ENCODE results near the gene SLITRK6. TPM values are rescaled to one million over a fixed set of nuclear protein-coding genes. Genes with fewer than 3 reads are reported as not detected.
"Not testable (repeated sequence)": the region's sequence is repeated elsewhere in the genome, so short reads cannot be mapped to it uniquely, and the experiment has no call there.

Gene SLITRK6
- total RNA-seq, 1 experiment from 2014 or later: 3.8 TPM

GRCh38 chr13:85768946-85769345 lies 30.3 kb downstream of the SLITRK6 start:
- Histone ChIP-seq H3K4me3 (ENCODE audit: low read depth in 2 of 2, low read length in 2 of 2) (no peak overlapping the region), H3K27me3 (ENCODE audit: control insufficient read depth, insufficient read depth, low read length) (no peaks in the 10 kb centered on the region), H3K27ac (ENCODE audit: low read length) (no peak overlapping the region), H3K36me3 (ENCODE audit: control insufficient read depth, insufficient read depth, low read length) (no peaks in the 10 kb centered on the region), H3K9me3 (ENCODE audit: control insufficient read depth, insufficient read depth, low read depth, low read length) (no peaks in the 10 kb centered on the region), H3K4me1 (ENCODE audit: control insufficient read depth, insufficient read depth, low read length) (no peaks in the 10 kb centered on the region)
- BruUV-seq (replicated peaks): no TSS peak
- no peak for DNase-seq (ENCODE audit: low read depth, low spot score)
- no peak for TF ChIP-seq POLR2AphosphoS5 (IDR thresholded peaks at IDR 0.05; ENCODE audit: low read depth, low read length)
- no peak for TF ChIP-seq REST (IDR thresholded peaks at IDR 0.05; ENCODE audit: insufficient read depth in 1 of 2, low read depth in 2 of 2, low read length in 1 of 2)
- no peak for TF ChIP-seq TCF7L2 (IDR thresholded peaks at IDR 0.05; ENCODE audit: low read depth, low read length)
- no peak for TF ChIP-seq SIN3A (IDR thresholded peaks at IDR 0.05; ENCODE audit: borderline replicate concordance, insufficient read depth, low read depth, low read length)
- no peak for TF ChIP-seq CTCF (IDR thresholded peaks at IDR 0.05)
- no peak for ATAC-seq
- CTCF ChIA-PET: no interaction called here
- intact Hi-C loops (cut with micrococcal nuclease; ENCODE audit: unreplicated experiment) (no loop called here), in situ Hi-C loops (cut with HindIII; ENCODE audit: low pct_unique_long_range_greater_than_20kb, low sequenced_read_pairs) (no loop called here)
- POLR2A ChIA-PET: no interaction called here

GRCh38 chr13:85755123-85755522 lies 44.1 kb downstream of the SLITRK6 start:
- in situ Hi-C loops (cut with HindIII; ENCODE audit: low pct_unique_long_range_greater_than_20kb, low sequenced_read_pairs) (no loop called here), intact Hi-C loops (cut with micrococcal nuclease; ENCODE audit: unreplicated experiment) (no loop called here)
- Histone ChIP-seq H3K27me3 (ENCODE audit: control insufficient read depth, insufficient read depth, low read length) (no peaks in the 10 kb centered on the region), H3K9me3 (ENCODE audit: control insufficient read depth, insufficient read depth, low read depth, low read length) (no peaks in the 10 kb centered on the region), H3K4me3 (ENCODE audit: low read depth in 2 of 2, low read length in 2 of 2) (no peak overlapping the region), H3K36me3 (ENCODE audit: control insufficient read depth, insufficient read depth, low read length) (no peaks in the 10 kb centered on the region), H3K4me1 (ENCODE audit: control insufficient read depth, insufficient read depth, low read length) (no peaks in the 10 kb centered on the region), H3K27ac (ENCODE audit: low read length) (no peak overlapping the region)
- ChIA-PET POLR2A (no interaction called here), CTCF (no interaction called here)
- TF ChIP-seq SIN3A (IDR thresholded peaks at IDR 0.05; ENCODE audit: borderline replicate concordance, insufficient read depth, low read depth, low read length): no peak
- TF ChIP-seq TCF7L2 (IDR thresholded peaks at IDR 0.05; ENCODE audit: low read depth, low read length): no peak
- TF ChIP-seq POLR2AphosphoS5 (IDR thresholded peaks at IDR 0.05; ENCODE audit: low read depth, low read length): no peak
- TF ChIP-seq CTCF (IDR thresholded peaks at IDR 0.05): no peak
- no peak for TF ChIP-seq REST (IDR thresholded peaks at IDR 0.05; ENCODE audit: insufficient read depth in 1 of 2, low read depth in 2 of 2, low read length in 1 of 2)
- ATAC-seq: no peak
- no peak for DNase-seq (ENCODE audit: low read depth, low spot score)
- BruUV-seq (replicated peaks): no TSS peak

GRCh38 chr13:85743201-85743770 lies 55.9 kb downstream of the SLITRK6 start:
- intact Hi-C loops (cut with micrococcal nuclease; ENCODE audit: unreplicated experiment); H3K36me3 ChIP-seq (ENCODE audit: control insufficient read depth, insufficient read depth, low read length); H3K4me1 ChIP-seq (ENCODE audit: control insufficient read depth, insufficient read depth, low read length); BruUV-seq (replicated peaks); CTCF ChIA-PET; in situ Hi-C loops (cut with HindIII; ENCODE audit: low pct_unique_long_range_greater_than_20kb, low sequenced_read_pairs); H3K27ac ChIP-seq (ENCODE audit: low read length); H3K4me3 ChIP-seq (ENCODE audit: low read depth in 2 of 2, low read length in 2 of 2); DNase-seq (ENCODE audit: low read depth, low spot score); H3K27me3 ChIP-seq (ENCODE audit: control insufficient read depth, insufficient read depth, low read length); H3K9me3 ChIP-seq (ENCODE audit: control insufficient read depth, insufficient read depth, low read depth, low read length); ATAC-seq; POLR2A ChIA-PET: not testable (repeated sequence)

Data from Panc1 (cell line).